Keratinocyte (primary cell): ENCODE measurements around the gene MAPK4.

Source experiments
- EZH2 ChIP-seq: IDR thresholded peaks from one replicate; pipeline ENCODE4 v1.6.1; 2012; ENCODE audit warnings: inconsistent platforms, mild to moderate bottlenecking, low read length, moderate library complexity
- TF ChIP-seq, protein P1 (sequence below), 3 experiments: IDR thresholded peaks in 1 of 3; conservative IDR thresholded peaks in 1 of 3; optimal IDR thresholded peaks in 1 of 3; 2 replicates in 2 of 3; 3 replicates in 1 of 3; pipeline versions ENCODE3 to v1.5.1; 2011; ENCODE audit warnings: low read length in 3 of 3, mild to moderate bottlenecking in 3 of 3, moderate library complexity in 2 of 3, control low read depth in 1 of 3, inconsistent platforms in 1 of 3; ENCODE audit not compliant: insufficient read depth in 2 of 3; ENCODE audit errors: extremely low read depth in 1 of 3

GRCh38 chr18:50694147-50694546 is 134.3 kb downstream of the MAPK4 start:
- TF ChIP-seq, protein P1, sequence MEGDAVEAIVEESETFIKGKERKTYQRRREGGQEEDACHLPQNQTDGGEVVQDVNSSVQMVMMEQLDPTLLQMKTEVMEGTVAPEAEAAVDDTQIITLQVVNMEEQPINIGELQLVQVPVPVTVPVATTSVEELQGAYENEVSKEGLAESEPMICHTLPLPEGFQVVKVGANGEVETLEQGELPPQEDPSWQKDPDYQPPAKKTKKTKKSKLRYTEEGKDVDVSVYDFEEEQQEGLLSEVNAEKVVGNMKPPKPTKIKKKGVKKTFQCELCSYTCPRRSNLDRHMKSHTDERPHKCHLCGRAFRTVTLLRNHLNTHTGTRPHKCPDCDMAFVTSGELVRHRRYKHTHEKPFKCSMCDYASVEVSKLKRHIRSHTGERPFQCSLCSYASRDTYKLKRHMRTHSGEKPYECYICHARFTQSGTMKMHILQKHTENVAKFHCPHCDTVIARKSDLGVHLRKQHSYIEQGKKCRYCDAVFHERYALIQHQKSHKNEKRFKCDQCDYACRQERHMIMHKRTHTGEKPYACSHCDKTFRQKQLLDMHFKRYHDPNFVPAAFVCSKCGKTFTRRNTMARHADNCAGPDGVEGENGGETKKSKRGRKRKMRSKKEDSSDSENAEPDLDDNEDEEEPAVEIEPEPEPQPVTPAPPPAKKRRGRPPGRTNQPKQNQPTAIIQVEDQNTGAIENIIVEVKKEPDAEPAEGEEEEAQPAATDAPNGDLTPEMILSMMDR (optimal IDR thresholded peaks at IDR 0.05 in 1 of 3, IDR thresholded peaks at IDR 0.05 in 1 of 3, conservative IDR thresholded peaks at IDR 0.05 in 1 of 3; ENCODE audit: extremely low read depth in 1 of 3, insufficient read depth in 2 of 3, low read length in 3 of 3), result no peak
- TF ChIP-seq EZH2, result no peak
